GM18519 (cell line): Measurements from ENCODE around the gene LRP1.

Experiments
- ATAC-seq: cut with Tn5 transposase; IDR thresholded peaks from one replicate; pipeline ENCODE4 v1.9.1; 2021; ENCODE audit warnings: mild to moderate bottlenecking, moderate library complexity; ENCODE audit not compliant: unreplicated experiment, low FRiP score

LRP1 gene

GRCh38 chr12:57205186-57205585 lies 76.9 kb downstream of the LRP1 start:
- ATAC-seq: no peak

- ATAC-seq: no peak
Measured at GRCh38 chr12:57205931-57206330, 77.6 kb downstream of the LRP1 start.

DNA sequence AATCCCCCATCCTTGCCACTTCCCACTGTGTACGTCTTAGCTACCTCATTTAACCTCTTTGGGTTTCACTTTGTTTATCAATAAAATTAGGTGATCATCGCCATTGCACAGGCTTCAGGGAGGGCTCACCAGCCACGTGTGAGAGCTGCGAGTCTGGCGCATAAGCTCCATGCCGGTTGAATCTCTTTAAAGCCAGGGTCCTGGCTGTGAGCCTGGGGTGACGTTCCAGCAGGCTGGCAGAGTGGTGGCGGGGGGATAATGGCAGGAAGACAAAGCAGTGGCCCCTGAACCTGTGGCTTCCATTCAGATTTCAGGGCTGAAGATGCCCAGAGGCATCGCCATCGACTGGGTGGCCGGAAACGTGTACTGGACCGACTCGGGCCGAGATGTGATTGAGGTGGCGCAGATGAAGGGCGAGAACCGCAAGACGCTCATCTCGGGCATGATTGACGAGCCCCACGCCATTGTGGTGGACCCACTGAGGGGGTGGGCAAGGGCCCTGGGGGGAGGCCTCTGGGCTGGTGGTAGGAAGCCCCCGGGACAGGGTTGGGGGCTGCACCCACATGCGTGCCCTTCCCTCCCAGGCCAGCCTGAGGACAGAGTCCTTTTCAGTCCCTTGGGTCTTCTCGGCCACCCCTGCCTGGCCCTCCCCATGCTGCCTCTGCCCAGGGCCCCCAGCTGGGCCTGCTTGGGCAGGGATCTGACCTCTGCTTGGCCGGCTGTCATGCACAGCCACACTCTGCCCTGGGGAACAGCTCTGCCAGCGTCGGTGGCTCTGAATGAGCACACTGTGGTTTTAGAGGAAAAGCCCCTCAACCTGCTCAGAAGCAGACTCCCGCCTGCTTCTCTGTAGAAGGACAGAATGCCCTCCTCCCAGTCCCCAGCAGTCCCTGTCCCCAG lies 79.7 kb downstream of the LRP1 start:
- ATAC-seq: no peak

GRCh38 chr12:57208631-57209282 lies 80.5 kb downstream of the LRP1 start:
- ATAC-seq: no peak

GRCh38 chr12:57209916-57210315 lies 81.6 kb downstream of the LRP1 start:
- ATAC-seq: no peak

DNA sequence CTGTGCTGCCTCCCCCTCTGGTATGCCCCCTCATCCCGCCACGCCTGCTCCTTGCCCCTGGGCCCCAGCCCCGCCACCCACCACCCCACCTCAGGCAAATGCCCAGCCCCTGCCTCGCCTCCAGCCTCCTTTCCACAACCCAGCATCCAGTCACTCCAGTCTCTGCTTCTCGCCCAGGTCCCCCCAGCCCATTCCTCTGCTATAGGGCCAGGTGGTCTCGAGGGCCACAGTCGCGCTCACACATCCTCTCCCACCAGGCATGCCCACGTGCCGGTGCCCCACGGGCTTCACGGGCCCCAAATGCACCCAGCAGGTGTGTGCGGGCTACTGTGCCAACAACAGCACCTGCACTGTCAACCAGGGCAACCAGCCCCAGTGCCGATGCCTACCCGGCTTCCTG lies 82.2 kb downstream of the LRP1 start:
- no peak for ATAC-seq

GRCh38 chr12:57210926-57211692 lies 82.8 kb downstream of the LRP1 start:
- no peak for ATAC-seq

GRCh38 chr12:57211791-57212700 lies 83.8 kb downstream of the LRP1 start:
- no peak for ATAC-seq

- no peak for ATAC-seq
Measured at GRCh38 chr12:57212701-57213057, 84.4 kb downstream of the LRP1 start.

DNA sequence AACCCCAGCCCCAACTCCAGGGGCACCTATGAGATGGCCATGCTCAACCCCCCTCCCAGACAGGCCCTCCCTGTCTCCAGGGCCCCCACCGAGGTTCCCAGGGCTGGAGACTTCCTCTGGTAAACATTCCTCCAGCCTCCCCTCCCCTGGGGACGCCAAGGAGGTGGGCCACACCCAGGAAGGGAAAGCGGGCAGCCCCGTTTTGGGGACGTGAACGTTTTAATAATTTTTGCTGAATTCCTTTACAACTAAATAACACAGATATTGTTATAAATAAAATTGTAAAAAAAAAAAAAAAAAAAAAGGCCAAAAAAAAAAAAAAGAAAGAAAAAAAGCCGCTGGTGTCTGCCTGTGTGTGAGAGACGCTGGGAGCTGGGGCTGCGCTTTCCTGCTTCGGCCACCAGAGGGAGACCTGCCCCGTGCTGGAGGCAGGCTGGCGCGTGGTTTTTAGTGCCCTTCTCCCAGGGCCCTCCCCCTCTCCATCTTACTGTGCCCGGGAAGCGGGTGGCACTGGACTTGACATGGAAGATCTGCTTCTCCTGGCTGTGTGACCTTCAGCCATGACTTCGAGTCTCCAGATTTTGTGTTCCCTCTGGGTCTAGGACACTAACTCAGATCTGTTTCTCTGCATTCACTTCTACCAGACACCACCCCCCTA lies 84.9 kb downstream of the LRP1 start:
- no peak for ATAC-seq

DNA sequence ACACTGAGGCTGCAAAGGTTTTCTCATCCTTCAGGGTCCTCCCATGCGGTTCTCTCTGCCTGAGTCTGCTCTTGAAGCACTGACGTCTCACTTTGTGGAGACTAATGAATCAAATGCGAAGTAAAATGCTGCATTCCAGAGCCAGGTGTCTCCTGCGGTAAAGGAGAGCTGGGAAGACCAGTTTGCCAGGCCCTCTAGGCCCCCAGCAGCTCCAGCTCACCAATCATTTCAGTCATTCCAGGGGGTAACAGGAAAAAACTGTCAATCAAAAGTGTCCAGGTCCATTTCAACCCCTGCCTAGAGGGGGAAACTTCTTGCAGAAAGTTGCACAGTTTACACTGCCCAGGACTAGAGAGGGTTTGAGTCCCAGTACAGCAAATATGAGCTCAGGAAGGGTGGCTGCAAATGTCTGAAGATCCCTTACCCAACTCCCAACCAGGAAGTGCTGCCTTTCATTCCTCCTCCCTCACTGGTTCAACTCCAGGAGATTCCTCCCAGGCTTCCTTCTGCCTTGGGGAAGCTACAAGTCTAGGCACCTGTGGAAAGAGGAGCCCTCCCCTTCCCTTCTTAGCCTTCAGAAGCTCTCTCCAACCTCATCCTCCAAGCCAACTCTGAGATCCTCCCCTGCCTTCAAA lies 85.6 kb downstream of the LRP1 start:
- no peak for ATAC-seq

DNA sequence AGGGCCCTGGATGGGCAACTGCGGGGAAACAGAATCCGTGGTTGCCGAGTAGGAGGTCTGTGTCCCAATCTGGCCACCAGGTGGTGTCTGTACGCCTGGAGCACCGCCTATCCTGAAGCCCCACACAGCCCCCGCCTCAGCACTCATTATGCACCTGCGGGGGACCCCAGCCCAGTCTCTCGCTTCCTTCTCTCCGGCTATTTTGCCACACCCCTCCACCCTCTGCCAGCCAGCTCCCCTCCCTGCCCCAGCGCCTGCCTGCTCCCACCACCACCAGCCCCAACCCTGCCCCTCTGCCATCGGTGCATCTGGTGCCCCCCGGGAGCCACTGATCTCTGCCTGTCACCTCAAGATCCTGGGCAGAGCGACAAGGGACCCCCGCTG lies 86.1 kb downstream of the LRP1 start:
- ATAC-seq: no peak

DNA sequence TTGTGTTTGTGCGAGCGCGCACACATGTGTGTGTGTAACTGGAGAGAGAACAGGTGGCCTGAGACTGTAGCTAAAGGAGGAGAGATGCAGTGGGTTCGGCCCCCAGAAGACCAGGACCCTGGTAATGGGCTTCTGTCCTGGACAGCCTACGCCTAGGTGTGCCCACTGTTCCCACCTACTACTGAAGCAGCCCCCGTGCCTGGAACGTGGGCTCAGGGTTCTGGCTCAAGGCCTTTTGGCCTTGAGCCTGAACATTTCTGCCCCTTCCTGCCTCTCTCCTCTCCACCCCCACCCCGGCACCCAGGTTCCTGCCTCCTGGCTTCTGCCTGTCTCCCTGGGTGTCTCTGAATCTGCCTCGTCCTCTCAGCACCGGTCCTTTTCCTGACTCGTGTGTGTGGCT lies 86.8 kb downstream of the LRP1 start:
- no peak for ATAC-seq

DNA sequence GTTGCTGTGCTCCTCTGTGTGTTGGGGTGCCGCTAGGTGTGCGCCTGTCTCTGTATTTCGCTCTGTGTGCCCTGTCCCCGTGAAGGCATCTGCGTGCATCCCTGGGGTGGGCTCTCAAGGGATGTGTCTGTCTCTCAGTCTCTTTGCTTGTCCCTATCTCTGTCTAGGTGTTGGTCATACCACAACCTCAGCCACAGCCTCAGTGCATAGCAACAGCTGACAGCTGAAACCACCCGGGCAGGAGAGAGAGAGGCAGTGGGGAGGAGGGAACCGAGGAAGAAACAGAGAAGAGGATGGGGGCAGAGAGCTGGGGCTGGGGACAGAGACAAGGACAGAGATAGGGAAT lies 87.4 kb downstream of the LRP1 start:
- ATAC-seq: no peak

- no peak for ATAC-seq
Measured at GRCh38 chr12:57216014-57216911, 88.0 kb downstream of the LRP1 start, which contains the start of gene NXPH4. Gene NXPH4, plus strand, starts transcription at chr12:57216794. Its CDS starts 176 bp downstream, at chr12:57216970.

GRCh38 chr12:57216921-57217879 lies 88.9 kb downstream of the LRP1 start:
- no peak for ATAC-seq
